Ovary (tissue), 3 donors: ENCODE data around the gene TBC1D14.

Experiments used
- CTCF ChIP-seq, 3 donors: fragments of 450-650 bp in 2 of 3; fragments of 200-600 bp in 1 of 3; IDR thresholded peaks; one replicate each; pipeline versions ENCODE4 v1.5.1 to v1.8.0; 2016 to 2022; ENCODE audit warnings: antibody characterized with exemption in 3 of 3, mild to moderate bottlenecking in 1 of 3
- EP300 ChIP-seq: sonication (generic); formaldehyde crosslinking; IDR thresholded peaks from one replicate; pipeline ENCODE4 v1.6.1; 2017; ENCODE audit warnings: antibody characterized with exemption
- POLR2A ChIP-seq: fragments of 450-650 bp; IDR thresholded peaks from one replicate; pipeline ENCODE4 v1.6.1; 2017; ENCODE audit warnings: antibody characterized with exemption, mild to moderate bottlenecking, moderate library complexity
- donor health status: DM: no; HTN: no; CAD: no.

DNA sequence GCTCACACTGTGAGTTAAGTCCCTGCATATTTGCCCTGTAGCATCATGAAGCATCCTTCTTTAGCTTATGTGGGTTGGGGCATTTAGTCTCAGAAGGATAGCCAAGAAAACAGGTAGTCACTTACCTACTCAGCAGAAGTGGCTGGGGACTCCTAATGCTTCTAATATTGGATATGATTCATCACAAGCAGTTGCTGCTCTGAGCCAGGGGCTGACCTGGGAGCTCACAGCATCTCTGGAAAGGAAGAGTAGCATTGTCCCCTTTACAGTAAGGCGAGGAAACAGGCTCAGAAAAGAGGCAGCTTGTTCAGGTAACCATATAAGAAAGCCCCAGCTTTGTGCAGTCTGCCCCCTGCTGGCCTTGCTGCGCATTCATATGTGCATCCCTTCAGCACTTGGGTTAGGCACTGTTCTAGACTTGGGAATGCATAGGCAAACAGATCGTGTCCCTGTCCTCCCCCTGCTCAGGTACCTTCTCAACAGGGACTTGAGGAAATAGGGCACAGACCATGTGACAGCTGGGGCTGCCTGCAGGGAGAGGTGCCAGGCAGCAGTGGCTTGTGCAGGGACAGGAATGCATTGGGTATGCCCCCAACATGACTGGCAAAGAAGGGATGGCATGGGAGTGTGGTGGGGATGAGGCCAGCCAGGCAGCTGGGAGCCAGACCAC, 35.7 kb upstream of the TBC1D14 start:
- TF ChIP-seq CTCF (IDR thresholded peaks at IDR 0.05) (peak; percentile 48 to 69 (median 61)), EP300 (no peak), POLR2A (no peak)
